Measurements from ENCODE around the gene BDKRB2.

Gene BDKRB2

DNA sequence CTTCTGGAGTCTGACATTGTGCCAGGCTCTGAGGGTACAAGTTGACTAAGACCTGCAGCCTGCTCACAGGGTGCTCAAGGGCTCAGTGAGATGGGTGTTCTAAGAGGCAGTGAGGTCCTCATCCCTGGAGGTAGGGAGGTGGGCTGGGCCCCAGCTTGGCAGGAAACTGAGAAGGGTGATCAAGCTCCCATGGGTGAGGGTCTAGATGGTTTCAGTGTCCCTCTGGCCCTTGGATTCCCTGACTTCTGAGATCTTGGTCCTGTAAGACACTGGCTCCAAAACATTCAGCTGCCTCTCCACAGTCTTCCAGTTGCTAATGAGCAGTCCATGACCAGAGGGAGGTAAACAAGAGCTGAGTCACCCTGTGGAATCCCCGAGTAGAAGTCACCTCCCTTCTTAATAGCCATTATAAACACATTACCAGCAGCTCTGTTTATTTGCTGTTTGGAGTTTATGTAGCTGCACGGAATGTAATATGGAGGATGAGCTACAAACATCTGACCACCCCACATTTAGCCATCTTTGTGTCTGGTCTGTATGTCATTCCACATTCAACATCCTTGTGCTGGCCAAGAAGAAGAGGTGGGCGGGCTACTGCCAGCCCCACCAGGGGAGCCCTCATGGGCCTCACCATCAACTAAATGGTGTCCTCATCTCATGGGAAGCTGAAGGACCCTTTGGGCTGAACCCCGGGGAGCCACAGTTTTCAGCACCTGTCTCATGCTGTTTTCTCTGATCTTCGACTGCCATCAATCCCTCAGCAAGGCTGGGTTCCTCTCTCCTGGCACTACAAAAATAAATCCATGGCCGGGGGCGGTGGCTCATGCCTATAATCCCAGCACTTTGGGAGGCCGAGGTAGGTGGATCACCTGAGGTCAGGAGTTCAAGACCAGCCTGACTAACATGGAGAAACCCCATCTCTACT is 37.2 kb upstream of the BDKRB2 start:
- no peaks in the 10 kb centered on the region for H3K4me1 Mint-ChIP-seq (ENCODE audit: low read depth)
- intact Hi-C loops (cut with micrococcal nuclease), result no loop called here
- H3K27ac Mint-ChIP-seq, result no peak overlapping the region
- H3K4me3 Mint-ChIP-seq, result no peak overlapping the region
- H3K36me3 Mint-ChIP-seq (ENCODE audit: low read depth), result no peaks in the 10 kb centered on the region
- peaks cover under 1% of the 10 kb centered on the region for H3K27me3 Mint-ChIP-seq
- H3K9me3 Mint-ChIP-seq, result no peaks in the 10 kb centered on the region

DNA sequence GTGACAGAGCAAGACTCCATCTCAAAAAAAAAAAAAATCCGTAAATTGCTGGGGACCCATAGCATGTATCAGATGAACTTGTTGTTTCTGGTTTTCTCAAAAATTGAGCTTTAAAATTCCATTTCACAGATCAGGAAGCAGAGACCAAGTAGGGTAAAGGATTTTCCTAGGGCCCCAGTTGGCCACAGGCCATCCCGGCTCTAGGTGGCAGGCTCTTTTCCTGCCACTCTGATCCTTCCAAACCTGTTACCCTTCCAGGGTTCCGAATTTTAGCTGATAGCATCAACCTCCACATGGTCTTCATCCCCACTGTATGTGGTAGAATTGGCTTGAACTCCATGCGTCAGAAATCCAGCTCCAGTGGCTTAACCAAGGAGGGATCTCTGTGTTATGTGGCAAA is 36.1 kb upstream of the BDKRB2 start:
- Mint-ChIP-seq H3K4me3 (no peak overlapping the region), H3K27me3 (no peaks in the 10 kb centered on the region), H3K27ac (no peak overlapping the region), H3K36me3 (ENCODE audit: low read depth) (no peaks in the 10 kb centered on the region), H3K9me3 (no peaks in the 10 kb centered on the region), H3K4me1 (ENCODE audit: low read depth) (no peaks in the 10 kb centered on the region)
- intact Hi-C loops (cut with micrococcal nuclease), result no loop called here

DNA sequence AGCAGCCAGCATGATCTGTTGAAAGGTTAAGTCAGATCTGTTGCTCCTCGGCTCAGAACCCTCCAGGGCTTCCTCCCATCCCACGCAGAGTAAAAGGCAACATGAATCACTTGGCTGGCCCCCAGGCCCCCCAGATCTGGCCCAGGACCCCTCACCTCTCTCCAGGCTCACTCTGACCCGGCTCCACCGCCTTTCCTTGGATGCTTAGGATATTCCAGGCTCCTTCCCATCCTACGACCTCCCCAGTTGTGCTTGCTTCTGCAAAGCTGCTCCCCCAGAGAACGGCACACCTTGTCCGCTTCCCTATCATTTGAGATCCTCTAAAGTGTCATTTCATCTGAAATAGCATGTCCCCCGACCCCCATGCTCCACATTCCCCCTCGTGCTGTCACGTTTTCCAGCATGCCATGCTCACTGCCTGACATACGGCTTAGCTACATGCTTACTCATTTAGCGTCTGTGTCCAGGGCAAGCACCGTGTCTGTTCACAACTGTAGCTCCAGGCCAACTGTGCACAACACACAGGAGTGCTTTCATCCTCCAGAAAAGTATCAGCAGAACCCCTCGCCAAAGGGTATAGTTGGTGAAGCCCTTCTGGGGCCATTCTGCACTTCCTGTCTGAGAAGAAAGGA is 33.6 kb upstream of the BDKRB2 start:
- no peaks in the 10 kb centered on the region for H3K4me1 Mint-ChIP-seq (ENCODE audit: low read depth)
- no peaks in the 10 kb centered on the region for H3K36me3 Mint-ChIP-seq (ENCODE audit: low read depth)
- H3K4me3 Mint-ChIP-seq, result no peak overlapping the region
- intact Hi-C loops (cut with micrococcal nuclease), result no loop called here
- H3K9me3 Mint-ChIP-seq, result no peaks in the 10 kb centered on the region
- peaks cover 2% of the 10 kb centered on the region for H3K27me3 Mint-ChIP-seq
- no peak overlapping the region for H3K27ac Mint-ChIP-seq

DNA sequence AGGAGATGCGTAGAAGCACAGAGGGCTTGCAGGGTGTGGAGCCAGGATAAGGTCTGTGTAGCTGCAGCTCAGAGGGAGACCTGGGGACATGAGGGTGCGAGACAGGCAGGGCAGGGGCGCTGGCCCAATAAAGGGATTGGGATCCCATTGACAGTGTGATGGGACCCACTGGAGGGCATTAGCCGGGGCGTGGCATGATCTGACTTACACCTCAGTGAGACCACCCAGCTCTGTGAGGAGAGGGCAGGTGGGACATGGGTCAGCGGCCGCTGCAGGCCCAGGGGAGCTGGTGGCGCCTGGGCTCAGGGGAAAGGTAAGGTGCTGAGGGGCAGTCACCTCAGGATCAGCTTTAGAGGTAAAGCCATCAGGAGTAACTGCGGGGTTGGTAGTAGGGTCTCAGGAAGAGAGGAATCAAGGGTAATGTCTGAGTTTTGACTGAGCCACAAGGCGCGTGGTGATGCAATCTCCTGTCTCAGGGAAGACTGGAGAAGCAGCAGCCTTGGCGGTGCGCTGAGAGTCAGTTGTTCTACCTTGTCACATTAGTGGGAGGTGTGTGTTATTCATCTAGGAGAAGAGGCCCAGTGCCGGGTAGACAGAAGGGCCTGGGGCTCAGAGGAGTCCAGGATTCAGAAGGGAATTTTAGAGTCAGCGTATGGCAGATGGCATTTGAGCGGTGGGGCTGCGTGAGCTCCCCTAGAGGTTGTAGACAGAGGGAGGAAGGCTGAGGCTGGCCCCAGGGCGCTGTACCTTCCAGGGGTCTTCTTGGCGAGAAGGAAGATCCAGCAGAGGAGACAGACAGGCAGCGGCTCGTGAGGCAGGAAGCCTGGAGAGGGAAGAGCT is 30.8 kb upstream of the BDKRB2 start:
- Mint-ChIP-seq H3K4me1 (ENCODE audit: low read depth) (no peaks in the 10 kb centered on the region), H3K36me3 (ENCODE audit: low read depth) (no peaks in the 10 kb centered on the region), H3K4me3 (no peak overlapping the region), H3K9me3 (no peaks in the 10 kb centered on the region), H3K27ac (no peak overlapping the region), H3K27me3 (peaks cover 2% of the 10 kb centered on the region)
- intact Hi-C loops (cut with micrococcal nuclease), result no loop called here

DNA sequence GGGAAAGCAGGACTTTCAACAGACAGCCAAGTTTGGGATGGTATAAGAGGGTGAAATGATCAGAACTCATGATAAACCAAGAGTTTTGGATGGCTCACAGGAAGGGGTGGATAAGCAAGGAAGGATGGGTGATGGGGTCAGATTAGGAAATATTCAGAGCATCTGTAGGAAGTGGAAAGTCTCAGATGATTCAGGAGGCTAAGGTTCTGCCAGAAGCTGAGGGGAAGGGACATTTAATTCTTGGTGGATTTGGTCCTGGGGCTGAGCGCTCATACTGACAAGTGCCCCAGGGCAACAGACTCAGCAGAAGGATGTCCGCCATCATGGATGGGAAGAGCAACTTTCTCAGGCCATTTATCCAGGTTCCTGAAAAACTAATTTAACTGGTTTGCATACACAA is 28.4 kb upstream of the BDKRB2 start:
- no peak overlapping the region for H3K27ac Mint-ChIP-seq
- no peak overlapping the region for H3K4me3 Mint-ChIP-seq
- intact Hi-C loops (cut with micrococcal nuclease), result no loop called here
- H3K9me3 Mint-ChIP-seq, result no peaks in the 10 kb centered on the region
- no peaks in the 10 kb centered on the region for H3K4me1 Mint-ChIP-seq (ENCODE audit: low read depth)
- H3K27me3 Mint-ChIP-seq, result peaks cover 2% of the 10 kb centered on the region
- H3K36me3 Mint-ChIP-seq (ENCODE audit: low read depth), result no peaks in the 10 kb centered on the region

DNA sequence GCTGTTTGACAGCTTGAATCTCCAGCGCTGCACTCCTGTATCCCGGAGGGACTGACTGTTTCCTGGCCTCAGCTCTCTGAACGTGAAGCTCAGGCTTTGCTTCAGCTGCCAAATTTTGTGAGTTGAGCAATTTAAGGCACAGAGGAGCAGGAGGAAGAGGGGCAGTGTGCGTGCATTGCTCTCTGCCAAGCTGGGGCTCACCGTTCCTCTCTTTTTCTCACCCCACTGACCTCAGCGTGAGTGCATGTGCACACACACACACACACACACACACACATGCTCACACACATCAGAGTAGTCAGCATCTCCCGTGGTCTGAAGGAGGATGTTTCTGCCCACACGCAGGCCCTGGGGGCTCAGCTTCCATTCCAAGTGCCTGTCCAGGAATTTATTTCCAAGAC is 27.8 kb upstream of the BDKRB2 start:
- Mint-ChIP-seq H3K27ac (no peak overlapping the region), H3K4me1 (ENCODE audit: low read depth) (no peaks in the 10 kb centered on the region), H3K36me3 (ENCODE audit: low read depth) (no peaks in the 10 kb centered on the region), H3K9me3 (no peaks in the 10 kb centered on the region), H3K4me3 (no peak overlapping the region), H3K27me3 (peaks cover 2% of the 10 kb centered on the region)
- intact Hi-C loops (cut with micrococcal nuclease), result no loop called here

DNA sequence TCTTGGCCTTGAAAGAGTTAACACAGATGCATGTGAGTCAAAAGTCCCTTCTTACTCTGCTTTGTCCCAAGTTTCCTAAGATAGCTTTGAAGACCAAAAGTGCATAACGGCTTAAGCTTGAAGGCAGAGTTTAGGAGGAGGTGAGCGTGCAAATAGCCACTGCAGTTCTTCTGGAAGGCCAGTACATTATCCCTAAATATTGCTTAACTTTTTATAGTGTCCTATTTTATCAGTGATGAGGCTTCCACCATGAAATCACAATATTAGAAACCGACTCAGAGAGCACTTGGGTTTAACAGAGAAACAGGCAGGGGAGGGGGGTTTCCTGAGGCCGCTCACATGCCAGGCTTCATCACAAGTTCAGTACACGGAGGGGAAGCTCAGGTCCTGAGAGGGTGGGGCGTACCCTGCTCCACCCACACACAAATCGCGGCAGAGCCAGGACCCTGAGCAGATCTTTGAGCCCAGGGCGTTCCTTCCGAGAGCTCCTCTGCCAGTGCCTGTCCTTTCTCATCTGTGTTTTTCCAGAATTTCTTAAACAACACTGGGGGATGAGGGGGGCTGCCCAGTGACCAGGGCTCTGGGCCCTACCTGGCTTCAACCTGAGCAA is 26.8 kb upstream of the BDKRB2 start:
- H3K27me3 Mint-ChIP-seq, result peaks cover 3% of the 10 kb centered on the region
- intact Hi-C loops (cut with micrococcal nuclease), result no loop called here
- H3K36me3 Mint-ChIP-seq (ENCODE audit: low read depth), result no peaks in the 10 kb centered on the region
- H3K4me1 Mint-ChIP-seq (ENCODE audit: low read depth), result no peaks in the 10 kb centered on the region
- no peak overlapping the region for H3K27ac Mint-ChIP-seq
- no peak overlapping the region for H3K4me3 Mint-ChIP-seq
- no peaks in the 10 kb centered on the region for H3K9me3 Mint-ChIP-seq

DNA sequence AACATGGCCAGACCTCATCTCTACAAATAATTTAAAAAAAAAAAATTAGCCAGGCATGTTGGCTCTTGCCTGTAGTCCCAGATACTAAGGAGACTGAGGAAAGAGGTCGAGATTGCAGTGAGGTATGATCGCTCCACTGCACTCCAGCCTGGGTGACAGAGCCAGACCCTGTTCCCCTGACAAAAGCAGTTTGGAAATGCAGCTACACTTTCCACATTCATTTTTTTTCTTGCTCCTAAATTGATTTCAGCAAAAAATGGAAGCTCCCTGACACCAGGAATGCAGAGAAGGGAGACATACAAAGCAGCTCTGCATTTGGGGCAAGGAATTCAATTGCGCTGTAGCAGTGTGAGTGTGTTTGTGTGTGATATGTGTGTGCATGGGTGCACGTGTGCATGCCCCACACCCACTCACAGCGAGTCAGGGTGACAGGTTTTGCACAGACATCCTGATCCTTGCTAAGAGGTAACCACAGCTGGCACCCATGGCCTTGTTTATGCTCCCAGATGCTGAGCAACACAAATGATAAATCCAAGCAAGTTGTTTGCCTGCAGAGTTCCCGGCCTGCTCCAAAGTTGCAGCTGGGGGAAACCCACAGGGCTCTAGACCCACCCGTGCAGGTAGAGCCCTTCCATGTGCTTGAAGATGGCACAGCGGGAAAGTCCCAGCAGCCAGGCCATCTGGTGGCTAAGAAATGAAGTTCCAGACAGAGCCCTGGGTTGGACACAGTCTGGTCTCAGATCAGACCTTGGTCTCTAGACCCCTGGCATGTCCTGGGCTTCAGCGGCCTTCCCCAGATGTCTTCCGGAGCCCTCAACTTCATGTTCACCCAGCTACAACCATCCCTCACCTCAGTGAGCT is 25.9 kb upstream of the BDKRB2 start:
- Mint-ChIP-seq H3K4me3 (no peak overlapping the region), H3K4me1 (ENCODE audit: low read depth) (no peaks in the 10 kb centered on the region), H3K27ac (no peak overlapping the region), H3K9me3 (no peaks in the 10 kb centered on the region), H3K27me3 (peaks cover 3% of the 10 kb centered on the region), H3K36me3 (ENCODE audit: low read depth) (no peaks in the 10 kb centered on the region)
- intact Hi-C loops (cut with micrococcal nuclease), result no loop called here

DNA sequence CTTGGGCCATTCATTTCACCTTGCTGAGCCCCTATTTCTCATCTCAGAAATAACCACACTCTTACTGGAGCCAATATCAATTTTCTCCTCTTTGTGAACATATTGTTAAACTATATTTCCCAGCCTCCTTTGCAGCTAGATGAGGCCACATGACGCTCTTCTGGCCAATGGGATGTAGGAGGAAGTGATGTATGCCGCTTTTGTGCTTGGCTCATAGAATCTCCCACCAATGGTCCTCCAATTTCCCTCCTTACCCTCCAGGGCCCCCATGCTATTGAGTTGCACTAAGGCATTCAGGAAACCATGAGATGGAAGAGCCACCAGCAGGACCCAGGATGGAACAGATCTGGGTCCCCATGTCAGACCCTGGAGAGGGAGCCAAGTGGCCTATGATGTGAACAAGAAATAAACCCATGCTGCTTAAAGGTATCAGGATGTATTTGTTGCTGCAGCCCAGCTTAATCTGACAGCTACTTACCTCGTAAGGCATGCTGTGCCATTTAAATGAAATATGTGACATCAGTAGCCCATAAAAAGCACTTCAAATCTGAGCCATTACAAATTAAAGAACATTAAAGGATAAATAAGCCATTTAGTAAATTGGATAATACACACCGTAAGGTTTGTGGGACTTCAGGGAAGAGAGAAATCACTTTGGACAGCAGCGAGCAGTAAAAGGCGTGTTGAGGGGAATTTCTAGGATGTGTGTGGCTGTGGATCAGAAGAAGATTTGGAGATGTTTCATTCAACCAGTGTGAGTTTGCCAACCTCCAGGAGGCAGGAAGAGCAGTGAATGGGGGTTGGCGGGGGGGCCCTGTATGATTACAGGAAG is 24.4 kb upstream of the BDKRB2 start:
- Mint-ChIP-seq H3K4me1 (ENCODE audit: low read depth) (no peaks in the 10 kb centered on the region), H3K4me3 (no peak overlapping the region), H3K36me3 (ENCODE audit: low read depth) (no peaks in the 10 kb centered on the region), H3K27ac (no peak overlapping the region), H3K9me3 (no peaks in the 10 kb centered on the region), H3K27me3 (peaks cover 3% of the 10 kb centered on the region)
- intact Hi-C loops (cut with micrococcal nuclease), result no loop called here

DNA sequence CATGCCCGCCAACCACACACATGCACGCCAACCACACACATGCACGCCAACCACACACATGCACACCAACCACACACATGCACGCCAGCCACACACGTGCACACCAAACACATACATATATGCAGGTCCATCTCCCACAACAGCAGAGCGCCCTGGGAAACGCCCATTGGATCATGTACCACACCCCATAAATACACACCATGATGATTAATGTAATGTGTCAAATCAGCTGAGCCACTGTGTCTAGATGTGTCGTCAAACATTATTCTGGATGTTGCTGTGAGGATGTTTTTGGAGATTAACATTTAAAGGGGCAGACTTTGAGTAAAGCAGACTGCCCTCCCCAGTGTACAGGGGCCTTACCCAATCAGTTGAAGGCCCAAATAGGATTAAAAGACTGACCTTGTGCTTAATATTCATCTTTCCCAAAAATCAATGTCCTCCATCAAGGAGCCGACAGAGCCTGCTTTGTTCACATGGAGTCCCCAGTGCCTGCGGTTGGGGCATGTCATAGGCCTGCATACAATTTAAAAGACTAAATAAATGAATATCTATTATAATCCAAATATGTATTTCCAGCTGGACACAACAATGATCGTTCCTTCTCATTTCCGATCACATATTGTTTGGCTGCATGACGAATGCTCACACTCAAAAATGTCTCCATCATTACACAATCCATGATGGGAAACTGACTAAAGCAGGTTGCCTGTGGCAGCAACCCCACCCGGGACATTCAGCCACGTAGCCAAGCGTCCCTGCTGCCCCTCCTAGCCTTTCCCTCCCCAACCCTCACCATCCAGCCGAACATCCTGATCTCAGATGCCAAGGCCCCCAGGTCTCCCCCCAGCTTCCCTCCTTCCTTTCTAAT is 23.2 kb upstream of the BDKRB2 start:
- no peak overlapping the region for H3K4me3 Mint-ChIP-seq
- H3K9me3 Mint-ChIP-seq, result no peaks in the 10 kb centered on the region
- peaks cover 2% of the 10 kb centered on the region for H3K27me3 Mint-ChIP-seq
- H3K4me1 Mint-ChIP-seq (ENCODE audit: low read depth), result no peaks in the 10 kb centered on the region
- no peaks in the 10 kb centered on the region for H3K36me3 Mint-ChIP-seq (ENCODE audit: low read depth)
- H3K27ac Mint-ChIP-seq, result no peak overlapping the region
- intact Hi-C loops (cut with micrococcal nuclease), result no loop called here

DNA sequence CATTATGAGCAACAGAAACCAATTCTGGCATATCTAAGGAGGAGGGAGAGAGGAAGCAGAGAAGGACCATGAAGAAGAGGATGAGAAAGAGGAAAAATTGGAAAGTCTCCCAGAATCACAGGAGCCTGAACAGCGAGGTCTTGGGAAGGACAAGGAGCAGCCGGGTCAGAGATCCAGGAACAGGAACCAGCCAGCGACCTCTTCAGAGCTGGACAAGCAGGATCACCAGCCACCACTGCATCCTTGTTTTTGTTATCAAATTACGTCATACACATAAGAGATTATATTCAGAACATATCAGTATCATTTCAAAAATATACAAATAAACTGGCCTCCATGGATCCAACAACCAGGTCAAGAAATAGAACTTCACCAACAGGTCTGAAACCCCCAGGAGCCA is 22.1 kb upstream of the BDKRB2 start:
- H3K4me1 Mint-ChIP-seq (ENCODE audit: low read depth), result no peaks in the 10 kb centered on the region
- no peak overlapping the region for H3K4me3 Mint-ChIP-seq
- H3K27me3 Mint-ChIP-seq, result peaks cover 2% of the 10 kb centered on the region
- no peaks in the 10 kb centered on the region for H3K36me3 Mint-ChIP-seq (ENCODE audit: low read depth)
- intact Hi-C loops (cut with micrococcal nuclease), result no loop called here
- H3K9me3 Mint-ChIP-seq, result no peaks in the 10 kb centered on the region
- no peak overlapping the region for H3K27ac Mint-ChIP-seq

DNA sequence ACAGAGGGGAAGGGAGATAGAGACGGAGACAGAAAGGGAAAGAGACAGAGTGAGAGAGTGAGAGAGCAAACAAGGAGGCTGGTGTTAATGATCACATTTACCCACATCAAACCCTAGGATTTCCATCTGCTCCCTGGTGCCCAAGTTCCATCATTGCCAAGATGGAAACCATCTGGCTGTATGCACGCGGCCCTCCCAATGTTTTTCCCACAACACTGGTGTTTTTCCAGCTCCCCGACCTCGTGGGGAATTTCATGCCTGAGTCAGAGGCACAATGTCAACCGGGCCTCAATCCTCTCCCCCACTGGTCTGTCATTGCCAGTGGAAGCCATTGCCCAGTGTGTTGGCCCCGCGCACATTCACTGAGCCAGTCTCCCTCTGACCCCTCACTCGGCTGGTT is 19.9 kb upstream of the BDKRB2 start:
- intact Hi-C loops (cut with micrococcal nuclease), result no loop called here
- no peaks in the 10 kb centered on the region for H3K36me3 Mint-ChIP-seq (ENCODE audit: low read depth)

More for the DNA sequence above, 19.9 kb upstream of the BDKRB2 start:
- Mint-ChIP-seq H3K27ac (no peak overlapping the region), H3K27me3 (peaks cover 11% of the 10 kb centered on the region), H3K9me3 (no peaks in the 10 kb centered on the region), H3K4me3 (no peak overlapping the region), H3K4me1 (ENCODE audit: low read depth) (peaks cover 9% of the 10 kb centered on the region)
